GM23338 (cell line): ENCODE data around the gene CSF2RB. TPM values are rescaled to one million over a fixed set of nuclear protein-coding genes. Genes with fewer than 3 reads are reported as not detected.

Experiments
- ATAC-seq: fragments of 200-7000 bp; cut with Tn5 transposase; 3 replicates; pipeline ENCODE4 v1.9.1; 2020
- DNase-seq: peaks from one replicate; pipeline ENCODE4 v3.0.0-alpha.2; 2015; ENCODE audit warnings: low spot score
- H2AFZ ChIP-seq: fragments of 200-600 bp; sonication (generic); 2 replicates; pipeline ENCODE4 v1.8.0; 2016; ENCODE audit warnings: antibody characterized with exemption, mild to moderate bottlenecking, moderate library complexity
- H3F3A ChIP-seq: fragments of 200-600 bp; sonication (generic); replicated peaks from 2 replicates; pipeline ENCODE4 v1.8.0; 2017; ENCODE audit warnings: antibody characterized with exemption, mixed run types, low read depth
- H3K27ac ChIP-seq: fragments of 200-600 bp; sonication (generic); 2 replicates; pipeline ENCODE4 v1.6.1; 2016; ENCODE audit warnings: low read depth
- H3K27me3 ChIP-seq: fragments of 200-600 bp; sonication (generic); 2 replicates; pipeline ENCODE4 v1.8.0; 2016; ENCODE audit warnings: mild to moderate bottlenecking, mixed run types, moderate library complexity; ENCODE audit not compliant: insufficient read depth
- H3K36me3 ChIP-seq: fragments of 200-600 bp; sonication (generic); 2 replicates; pipeline ENCODE4 v1.8.0; 2016; ENCODE audit warnings: mild to moderate bottlenecking; ENCODE audit not compliant: insufficient read depth
- H3K4me1 ChIP-seq: fragments of 200-600 bp; sonication (generic); 2 replicates; pipeline ENCODE4 v1.8.0; 2016; ENCODE audit warnings: mild to moderate bottlenecking, moderate library complexity; ENCODE audit not compliant: insufficient read depth
- H3K4me2 ChIP-seq: fragments of 200-600 bp; sonication (generic); 2 replicates; pipeline ENCODE4 v1.7.1; 2017; ENCODE audit warnings: mixed run types
- H3K4me3 ChIP-seq: fragments of 200-600 bp; sonication (generic); 2 replicates; pipeline ENCODE4 v1.6.1; 2016; ENCODE audit warnings: mixed run types
- H3K79me2 ChIP-seq: fragments of 200-600 bp; sonication (generic); replicated peaks from 2 replicates; pipeline ENCODE4 v1.8.0; 2017; ENCODE audit warnings: mild to moderate bottlenecking; ENCODE audit not compliant: insufficient read depth
- H3K9me2 ChIP-seq: fragments of 200-600 bp; sonication (generic); 2 replicates; pipeline ENCODE4 v1.8.0; 2017; ENCODE audit not compliant: insufficient read depth
- H4K20me1 ChIP-seq: fragments of 200-600 bp; sonication (generic); replicated peaks from 2 replicates; pipeline ENCODE4 v1.8.0; 2017; ENCODE audit warnings: mild to moderate bottlenecking; ENCODE audit not compliant: insufficient read depth
- H3K27ac Mint-ChIP-seq: 2 replicates; pipeline ENCODE4 v1.8.0; 2020; ENCODE audit warnings: inconsistent platforms, mild to moderate bottlenecking, moderate library complexity, mixed read lengths
- H3K27me3 Mint-ChIP-seq: 3 replicates; pipeline ENCODE4 v1.8.0; 2022; ENCODE audit warnings: low read depth, mild to moderate bottlenecking, moderate library complexity, mixed read lengths, inconsistent platforms; ENCODE audit not compliant: insufficient read depth, poor library complexity
- H3K36me3 Mint-ChIP-seq: 3 replicates; pipeline ENCODE4 v1.8.0; 2021; ENCODE audit warnings: low read depth, mild to moderate bottlenecking, inconsistent platforms, moderate library complexity, mixed read lengths
- H3K4me1 Mint-ChIP-seq: 3 replicates; pipeline ENCODE4 v1.8.0; 2020; ENCODE audit warnings: mild to moderate bottlenecking, inconsistent platforms, mixed read lengths
- H3K4me3 Mint-ChIP-seq: 3 replicates; pipeline ENCODE4 v1.8.0; 2021; ENCODE audit warnings: moderate library complexity, mild to moderate bottlenecking, inconsistent platforms, mixed read lengths
- H3K9me3 Mint-ChIP-seq: 3 replicates; pipeline ENCODE4 v1.8.0; 2020; ENCODE audit warnings: moderate library complexity, mild to moderate bottlenecking, inconsistent platforms, mixed read lengths
- CREB1 ChIP-seq: fragments of 250-450 bp; sonication (Bioruptor Pico); IDR thresholded peaks from 2 replicates; pipeline ENCODE4 v1.5.0; 2020; ENCODE audit warnings: low read depth, mild to moderate bottlenecking, moderate library complexity
- EZH2 ChIP-seq: fragments of 200-600 bp; sonication (generic); IDR thresholded peaks from one replicate; pipeline ENCODE4 v1.8.0; 2017; ENCODE audit warnings: antibody characterized with exemption, mild to moderate bottlenecking, low read depth; ENCODE audit not compliant: unreplicated experiment
- EZH2phosphoT487 ChIP-seq: fragments of 200-600 bp; sonication (generic); IDR thresholded peaks from one replicate; pipeline ENCODE4 v1.8.1; 2018; ENCODE audit warnings: antibody characterized with exemption; ENCODE audit not compliant: unreplicated experiment
- JUNB ChIP-seq: IDR thresholded peaks from one replicate; pipeline ENCODE4 v1.6.1; 2016; ENCODE audit warnings: antibody characterized with exemption; ENCODE audit not compliant: unreplicated experiment
- NANOG ChIP-seq: IDR thresholded peaks from 2 replicates; pipeline ENCODE4 v1.6.1; 2016; ENCODE audit warnings: antibody characterized with exemption, borderline replicate concordance
- POLR2AphosphoS5 ChIP-seq: IDR thresholded peaks from 2 replicates; pipeline ENCODE4 v1.6.1; 2016; ENCODE audit warnings: antibody characterized with exemption, low read depth
- STAT1 ChIP-seq: IDR thresholded peaks from one replicate; pipeline ENCODE4 v1.6.1; 2016; ENCODE audit warnings: antibody characterized with exemption; ENCODE audit not compliant: unreplicated experiment
- ZNF114 ChIP-seq: fragments of 250-450 bp; sonication (Bioruptor Pico); IDR thresholded peaks from 2 replicates; pipeline ENCODE4 v1.5.0; 2020; ENCODE audit warnings: mild to moderate bottlenecking, moderate library complexity
- ZNF331 ChIP-seq: fragments of 250-450 bp; sonication (Bioruptor Pico); IDR thresholded peaks from 2 replicates; pipeline ENCODE4 v1.5.0; 2020; ENCODE audit warnings: low read depth, mild to moderate bottlenecking, moderate library complexity
- polyA plus RNA-seq: library from polyadenylated mRNA; unstranded; fragments of >200 nt; fragmentation: Nextera tagmentation; extraction: Ambion mirVana; gene quantifications from 2 replicates; pipeline ENCODE4 v1.2.1, GENCODE V29; 2016
- total RNA-seq: library from RNA; depleted of rRNA; stranded (reverse); fragments of >200 nt; shearing (Covaris generic); gene quantifications from 2 replicates; pipeline ENCODE4 v1.2.3, GENCODE V29; 2014
- TF ChIP-seq, protein P1 (sequence below): fragments of 250-450 bp; sonication (Bioruptor Pico); IDR thresholded peaks from 2 replicates; pipeline ENCODE4 v1.5.0; 2020; ENCODE audit warnings: mild to moderate bottlenecking, moderate library complexity
- TF ChIP-seq, protein P2 (sequence below): IDR thresholded peaks from 2 replicates; pipeline ENCODE4 v1.6.1; 2016; ENCODE audit warnings: antibody characterized with exemption
- TF ChIP-seq, protein P3 (sequence below): IDR thresholded peaks from one replicate; pipeline ENCODE4 v1.6.1; 2018; ENCODE audit warnings: antibody characterized with exemption; ENCODE audit not compliant: unreplicated experiment
- TF ChIP-seq, protein P4 (sequence below), 2 experiments: fragments of 200-600 bp in 1 of 2; sonication (generic) in 1 of 2; conservative IDR thresholded peaks; 2 replicates each; pipeline versions ENCODE4 v1.5.1 to v1.6.1; 2016 to 2017; ENCODE audit warnings: antibody characterized with exemption in 2 of 2, low read depth in 2 of 2, mild to moderate bottlenecking in 2 of 2, moderate library complexity in 1 of 2

CSF2RB gene
- total and polyA plus RNA-seq, 2 experiments from 2014 or later = not detected

DNA sequence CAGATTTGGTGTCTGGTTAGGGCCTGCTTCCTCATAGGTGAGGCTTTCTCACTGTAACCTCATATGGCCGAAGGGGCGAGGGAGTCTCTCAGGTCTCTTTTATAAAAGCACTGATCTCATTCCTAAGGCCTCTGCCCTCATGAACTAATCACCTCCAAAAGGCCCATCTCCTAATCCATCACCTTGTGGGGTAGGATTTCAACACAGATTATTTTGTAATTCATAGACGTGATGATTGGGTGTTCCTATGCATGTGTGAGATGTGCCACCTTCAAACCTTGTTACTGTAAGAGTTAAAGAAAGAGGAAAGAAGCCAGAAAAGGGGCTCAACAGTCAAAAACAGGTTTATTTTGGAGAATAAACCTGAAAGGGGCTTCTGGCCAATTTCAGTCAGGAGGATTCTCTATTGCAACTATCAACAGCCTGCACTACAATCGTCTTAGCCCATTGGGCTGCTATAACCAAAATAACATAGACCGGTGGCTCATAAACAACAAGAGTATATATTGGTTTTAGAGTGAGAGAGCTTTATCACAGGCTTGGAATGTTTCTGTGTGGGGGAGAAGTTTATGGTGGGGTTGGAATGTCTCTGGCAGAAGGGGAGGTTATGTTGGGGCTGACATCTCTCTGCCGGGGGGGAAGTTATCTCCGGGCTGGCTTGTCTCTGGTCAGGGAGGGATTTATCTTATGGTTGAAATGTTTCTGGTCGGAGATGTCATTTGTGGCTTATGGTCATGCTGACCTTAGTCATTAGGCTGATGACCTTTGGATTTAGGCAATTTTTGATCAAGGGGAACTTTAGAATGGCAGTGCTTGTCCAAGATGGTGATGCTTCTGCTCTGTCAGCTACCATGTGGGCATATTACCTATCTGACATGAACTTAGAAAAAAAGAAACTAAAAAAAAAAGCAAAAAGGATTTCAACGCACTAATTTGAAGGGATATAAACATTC is 35.1 kb downstream of the CSF2RB start:
- H3K79me2 ChIP-seq = no peaks in the 10 kb centered on the region
- no peaks in the 10 kb centered on the region for H3K4me1 ChIP-seq
- no peak overlapping the region for H3K4me2 ChIP-seq
- H3K4me3 ChIP-seq = no peak overlapping the region
- H3K36me3 ChIP-seq = no peaks in the 10 kb centered on the region
- H3K27ac ChIP-seq = no peak overlapping the region
- no peak overlapping the region for H2AFZ ChIP-seq
- DNase-seq (no peak), ATAC-seq (no peak)
- no peak overlapping the region for H3K4me3 Mint-ChIP-seq
- no peaks in the 10 kb centered on the region; the same call in 1 of the 3 replicates for H3K9me3 Mint-ChIP-seq
- H3K27me3 ChIP-seq = no peaks in the 10 kb centered on the region
- H3K36me3 Mint-ChIP-seq = no peaks in the 10 kb centered on the region
- TF ChIP-seq EZH2phosphoT487 (no peak), EZH2 (no peak), POLR2AphosphoS5 (no peak), NANOG (no peak), ZNF331 (CRISPR knock-in tag) (no peak), STAT1 (no peak), ZNF114 (CRISPR knock-in tag) (no peak), JUNB (no peak), CREB1 (CRISPR knock-in tag) (no peak)
- TF ChIP-seq, protein P1, sequence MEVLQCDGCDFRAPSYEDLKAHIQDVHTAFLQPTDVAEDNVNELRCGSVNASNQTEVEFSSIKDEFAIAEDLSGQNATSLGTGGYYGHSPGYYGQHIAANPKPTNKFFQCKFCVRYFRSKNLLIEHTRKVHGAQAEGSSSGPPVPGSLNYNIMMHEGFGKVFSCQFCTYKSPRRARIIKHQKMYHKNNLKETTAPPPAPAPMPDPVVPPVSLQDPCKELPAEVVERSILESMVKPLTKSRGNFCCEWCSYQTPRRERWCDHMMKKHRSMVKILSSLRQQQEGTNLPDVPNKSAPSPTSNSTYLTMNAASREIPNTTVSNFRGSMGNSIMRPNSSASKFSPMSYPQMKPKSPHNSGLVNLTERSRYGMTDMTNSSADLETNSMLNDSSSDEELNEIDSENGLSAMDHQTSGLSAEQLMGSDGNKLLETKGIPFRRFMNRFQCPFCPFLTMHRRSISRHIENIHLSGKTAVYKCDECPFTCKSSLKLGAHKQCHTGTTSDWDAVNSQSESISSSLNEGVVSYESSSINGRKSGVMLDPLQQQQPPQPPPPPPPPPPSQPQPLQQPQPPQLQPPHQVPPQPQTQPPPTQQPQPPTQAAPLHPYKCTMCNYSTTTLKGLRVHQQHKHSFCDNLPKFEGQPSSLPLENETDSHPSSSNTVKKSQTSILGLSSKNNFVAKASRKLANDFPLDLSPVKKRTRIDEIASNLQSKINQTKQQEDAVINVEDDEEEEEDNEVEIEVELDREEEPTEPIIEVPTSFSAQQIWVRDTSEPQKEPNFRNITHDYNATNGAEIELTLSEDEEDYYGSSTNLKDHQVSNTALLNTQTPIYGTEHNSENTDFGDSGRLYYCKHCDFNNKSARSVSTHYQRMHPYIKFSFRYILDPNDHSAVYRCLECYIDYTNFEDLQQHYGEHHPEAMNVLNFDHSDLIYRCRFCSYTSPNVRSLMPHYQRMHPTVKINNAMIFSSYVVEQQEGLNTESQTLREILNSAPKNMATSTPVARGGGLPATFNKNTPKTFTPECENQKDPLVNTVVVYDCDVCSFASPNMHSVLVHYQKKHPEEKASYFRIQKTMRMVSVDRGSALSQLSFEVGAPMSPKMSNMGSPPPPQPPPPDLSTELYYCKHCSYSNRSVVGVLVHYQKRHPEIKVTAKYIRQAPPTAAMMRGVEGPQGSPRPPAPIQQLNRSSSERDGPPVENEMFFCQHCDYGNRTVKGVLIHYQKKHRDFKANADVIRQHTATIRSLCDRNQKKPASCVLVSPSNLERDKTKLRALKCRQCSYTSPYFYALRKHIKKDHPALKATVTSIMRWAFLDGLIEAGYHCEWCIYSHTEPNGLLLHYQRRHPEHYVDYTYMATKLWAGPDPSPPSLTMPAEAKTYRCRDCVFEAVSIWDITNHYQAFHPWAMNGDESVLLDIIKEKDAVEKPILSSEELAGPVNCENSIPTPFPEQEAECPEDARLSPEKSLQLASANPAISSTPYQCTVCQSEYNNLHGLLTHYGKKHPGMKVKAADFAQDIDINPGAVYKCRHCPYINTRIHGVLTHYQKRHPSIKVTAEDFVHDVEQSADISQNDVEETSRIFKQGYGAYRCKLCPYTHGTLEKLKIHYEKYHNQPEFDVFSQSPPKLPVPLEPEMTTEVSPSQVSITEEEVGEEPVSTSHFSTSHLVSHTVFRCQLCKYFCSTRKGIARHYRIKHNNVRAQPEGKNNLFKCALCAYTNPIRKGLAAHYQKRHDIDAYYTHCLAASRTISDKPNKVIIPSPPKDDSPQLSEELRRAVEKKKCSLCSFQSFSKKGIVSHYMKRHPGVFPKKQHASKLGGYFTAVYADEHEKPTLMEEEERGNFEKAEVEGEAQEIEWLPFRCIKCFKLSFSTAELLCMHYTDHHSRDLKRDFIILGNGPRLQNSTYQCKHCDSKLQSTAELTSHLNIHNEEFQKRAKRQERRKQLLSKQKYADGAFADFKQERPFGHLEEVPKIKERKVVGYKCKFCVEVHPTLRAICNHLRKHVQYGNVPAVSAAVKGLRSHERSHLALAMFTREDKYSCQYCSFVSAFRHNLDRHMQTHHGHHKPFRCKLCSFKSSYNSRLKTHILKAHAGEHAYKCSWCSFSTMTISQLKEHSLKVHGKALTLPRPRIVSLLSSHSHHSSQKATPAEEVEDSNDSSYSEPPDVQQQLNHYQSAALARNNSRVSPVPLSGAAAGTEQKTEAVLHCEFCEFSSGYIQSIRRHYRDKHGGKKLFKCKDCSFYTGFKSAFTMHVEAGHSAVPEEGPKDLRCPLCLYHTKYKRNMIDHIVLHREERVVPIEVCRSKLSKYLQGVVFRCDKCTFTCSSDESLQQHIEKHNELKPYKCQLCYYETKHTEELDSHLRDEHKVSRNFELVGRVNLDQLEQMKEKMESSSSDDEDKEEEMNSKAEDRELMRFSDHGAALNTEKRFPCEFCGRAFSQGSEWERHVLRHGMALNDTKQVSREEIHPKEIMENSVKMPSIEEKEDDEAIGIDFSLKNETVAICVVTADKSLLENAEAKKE = no peak
- TF ChIP-seq, protein P2, sequence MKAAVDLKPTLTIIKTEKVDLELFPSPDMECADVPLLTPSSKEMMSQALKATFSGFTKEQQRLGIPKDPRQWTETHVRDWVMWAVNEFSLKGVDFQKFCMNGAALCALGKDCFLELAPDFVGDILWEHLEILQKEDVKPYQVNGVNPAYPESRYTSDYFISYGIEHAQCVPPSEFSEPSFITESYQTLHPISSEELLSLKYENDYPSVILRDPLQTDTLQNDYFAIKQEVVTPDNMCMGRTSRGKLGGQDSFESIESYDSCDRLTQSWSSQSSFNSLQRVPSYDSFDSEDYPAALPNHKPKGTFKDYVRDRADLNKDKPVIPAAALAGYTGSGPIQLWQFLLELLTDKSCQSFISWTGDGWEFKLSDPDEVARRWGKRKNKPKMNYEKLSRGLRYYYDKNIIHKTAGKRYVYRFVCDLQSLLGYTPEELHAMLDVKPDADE = no peak
- TF ChIP-seq, protein P3, sequence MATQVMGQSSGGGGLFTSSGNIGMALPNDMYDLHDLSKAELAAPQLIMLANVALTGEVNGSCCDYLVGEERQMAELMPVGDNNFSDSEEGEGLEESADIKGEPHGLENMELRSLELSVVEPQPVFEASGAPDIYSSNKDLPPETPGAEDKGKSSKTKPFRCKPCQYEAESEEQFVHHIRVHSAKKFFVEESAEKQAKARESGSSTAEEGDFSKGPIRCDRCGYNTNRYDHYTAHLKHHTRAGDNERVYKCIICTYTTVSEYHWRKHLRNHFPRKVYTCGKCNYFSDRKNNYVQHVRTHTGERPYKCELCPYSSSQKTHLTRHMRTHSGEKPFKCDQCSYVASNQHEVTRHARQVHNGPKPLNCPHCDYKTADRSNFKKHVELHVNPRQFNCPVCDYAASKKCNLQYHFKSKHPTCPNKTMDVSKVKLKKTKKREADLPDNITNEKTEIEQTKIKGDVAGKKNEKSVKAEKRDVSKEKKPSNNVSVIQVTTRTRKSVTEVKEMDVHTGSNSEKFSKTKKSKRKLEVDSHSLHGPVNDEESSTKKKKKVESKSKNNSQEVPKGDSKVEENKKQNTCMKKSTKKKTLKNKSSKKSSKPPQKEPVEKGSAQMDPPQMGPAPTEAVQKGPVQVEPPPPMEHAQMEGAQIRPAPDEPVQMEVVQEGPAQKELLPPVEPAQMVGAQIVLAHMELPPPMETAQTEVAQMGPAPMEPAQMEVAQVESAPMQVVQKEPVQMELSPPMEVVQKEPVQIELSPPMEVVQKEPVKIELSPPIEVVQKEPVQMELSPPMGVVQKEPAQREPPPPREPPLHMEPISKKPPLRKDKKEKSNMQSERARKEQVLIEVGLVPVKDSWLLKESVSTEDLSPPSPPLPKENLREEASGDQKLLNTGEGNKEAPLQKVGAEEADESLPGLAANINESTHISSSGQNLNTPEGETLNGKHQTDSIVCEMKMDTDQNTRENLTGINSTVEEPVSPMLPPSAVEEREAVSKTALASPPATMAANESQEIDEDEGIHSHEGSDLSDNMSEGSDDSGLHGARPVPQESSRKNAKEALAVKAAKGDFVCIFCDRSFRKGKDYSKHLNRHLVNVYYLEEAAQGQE = no peak
- TF ChIP-seq, protein P4, sequence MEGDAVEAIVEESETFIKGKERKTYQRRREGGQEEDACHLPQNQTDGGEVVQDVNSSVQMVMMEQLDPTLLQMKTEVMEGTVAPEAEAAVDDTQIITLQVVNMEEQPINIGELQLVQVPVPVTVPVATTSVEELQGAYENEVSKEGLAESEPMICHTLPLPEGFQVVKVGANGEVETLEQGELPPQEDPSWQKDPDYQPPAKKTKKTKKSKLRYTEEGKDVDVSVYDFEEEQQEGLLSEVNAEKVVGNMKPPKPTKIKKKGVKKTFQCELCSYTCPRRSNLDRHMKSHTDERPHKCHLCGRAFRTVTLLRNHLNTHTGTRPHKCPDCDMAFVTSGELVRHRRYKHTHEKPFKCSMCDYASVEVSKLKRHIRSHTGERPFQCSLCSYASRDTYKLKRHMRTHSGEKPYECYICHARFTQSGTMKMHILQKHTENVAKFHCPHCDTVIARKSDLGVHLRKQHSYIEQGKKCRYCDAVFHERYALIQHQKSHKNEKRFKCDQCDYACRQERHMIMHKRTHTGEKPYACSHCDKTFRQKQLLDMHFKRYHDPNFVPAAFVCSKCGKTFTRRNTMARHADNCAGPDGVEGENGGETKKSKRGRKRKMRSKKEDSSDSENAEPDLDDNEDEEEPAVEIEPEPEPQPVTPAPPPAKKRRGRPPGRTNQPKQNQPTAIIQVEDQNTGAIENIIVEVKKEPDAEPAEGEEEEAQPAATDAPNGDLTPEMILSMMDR (conservative IDR thresholded peaks at IDR 0.05; ENCODE audit: low read depth in 2 of 2) = no peak
- H3K27me3 Mint-ChIP-seq = peaks cover 5% of the 10 kb centered on the region
- H4K20me1 ChIP-seq = no peaks in the 10 kb centered on the region
- no peak overlapping the region for H3K27ac Mint-ChIP-seq
- H3K4me1 Mint-ChIP-seq = no peaks in the 10 kb centered on the region
- 0 out of 2 replicates have a peak, but pooled peaks cover 7% of the 10 kb centered on the region for H3K9me2 ChIP-seq
- H3F3A ChIP-seq = no peaks in the 10 kb centered on the region
